GM21515 (cell line): ENCODE measurements around the gene FZR1.
A peak's percentile ranks its signal among the peaks of the same experiment; 100 is the strongest.

Source experiments
- ATAC-seq: cut with Tn5 transposase; IDR thresholded peaks from one replicate; pipeline ENCODE4 v1.9.1; 2021; ENCODE audit not compliant: unreplicated experiment

FZR1 gene

GRCh38 chr19:3505598-3506383, at the start of gene FZR1:
Gene FZR1, plus strand, starts transcription at chr19:3506311. Its CDS starts 16,679 bp downstream, at chr19:3522990.
- ATAC-seq = peak; percentile 81

GRCh38 chr19:3456925-3457527, 49.1 kb upstream of the FZR1 start:
- no peak for ATAC-seq

GRCh38 chr19:3457528-3458228, 48.4 kb upstream of the FZR1 start:
- ATAC-seq = no peak

- no peak for ATAC-seq
Observed at GRCh38 chr19:3458229-3459088, 47.7 kb upstream of the FZR1 start.

GRCh38 chr19:3459089-3459881, 46.8 kb upstream of the FZR1 start:
- no peak for ATAC-seq

- ATAC-seq = no peak
Observed at GRCh38 chr19:3459965-3460582, 46.0 kb upstream of the FZR1 start.

- ATAC-seq = no peak
Observed at GRCh38 chr19:3462991-3463713, 43.0 kb upstream of the FZR1 start.

GRCh38 chr19:3463714-3464586, 42.2 kb upstream of the FZR1 start:
- no peak for ATAC-seq

- no peak for ATAC-seq
Observed at GRCh38 chr19:3464587-3465235, 41.4 kb upstream of the FZR1 start.

- ATAC-seq = no peak
Observed at GRCh38 chr19:3465552-3465951, 40.6 kb upstream of the FZR1 start.

GRCh38 chr19:3466635-3467034, 39.5 kb upstream of the FZR1 start:
- no peak for ATAC-seq

GRCh38 chr19:3467437-3468198, 38.5 kb upstream of the FZR1 start:
- ATAC-seq = no peak

GRCh38 chr19:3468211-3468610, 37.9 kb upstream of the FZR1 start:
- ATAC-seq = no peak

GRCh38 chr19:3469638-3470499, 36.2 kb upstream of the FZR1 start:
- ATAC-seq = no peak

GRCh38 chr19:3470500-3471128, 35.5 kb upstream of the FZR1 start:
- ATAC-seq = no peak
